HepG2 (cell line): ENCODE results near the gene MNX1. TPM values are rescaled to one million over a fixed set of nuclear protein-coding genes. Genes with fewer than 3 reads are reported as not detected.

Source experiments
- ATF7-NPFF ChIP-seq: sonication (generic); formaldehyde crosslinking; IDR thresholded peaks from 2 replicates; pipeline ENCODE4 v1.8.1; 2023; ENCODE audit warnings: mild to moderate bottlenecking, low read depth, missing genetic modification reagents, moderate library complexity
- BRD4 ChIP-seq: sonication (generic); formaldehyde crosslinking; IDR thresholded peaks from 2 replicates; pipeline ENCODE4 v1.4.0; 2020; ENCODE audit warnings: missing genetic modification reagents
- FOXA1 ChIP-seq, 2 experiments: fragments of 450-650 bp in 1 of 2; sonication (generic) in 1 of 2; formaldehyde crosslinking in 1 of 2; IDR thresholded peaks; 2 replicates each; pipeline versions ENCODE4 v1.4.0 to v1.6.1; 2016 to 2020; ENCODE audit warnings: missing genetic modification reagents in 1 of 2
- GLMP ChIP-seq: sonication (generic); formaldehyde crosslinking; IDR thresholded peaks from 2 replicates; pipeline ENCODE4 v1.9.0; 2021; ENCODE audit warnings: missing genetic modification reagents, mild to moderate bottlenecking, borderline replicate concordance
- GTF3A ChIP-seq: sonication (generic); formaldehyde crosslinking; conservative IDR thresholded peaks from 2 replicates; pipeline ENCODE4 v1.4.0; 2020; ENCODE audit warnings: mild to moderate bottlenecking, missing genetic modification reagents
- HOXD1 ChIP-seq: sonication (generic); formaldehyde crosslinking; IDR thresholded peaks from 2 replicates; pipeline ENCODE4 v1.5.0; 2020; ENCODE audit warnings: missing genetic modification reagents
- JUN ChIP-seq: sonication (generic); formaldehyde crosslinking; IDR thresholded peaks from 2 replicates; pipeline ENCODE4 v1.4.0; 2020; ENCODE audit warnings: mild to moderate bottlenecking, missing genetic modification reagents
- KDM2A ChIP-seq: sonication (generic); formaldehyde crosslinking; IDR thresholded peaks from 2 replicates; pipeline ENCODE4 v1.4.0; 2020; ENCODE audit warnings: low read depth, missing genetic modification reagents, borderline replicate concordance
- KLF16 ChIP-seq, 2 experiments: sonication (generic) in 1 of 2; formaldehyde crosslinking in 1 of 2; IDR thresholded peaks; 2 replicates each; pipeline versions ENCODE4 v1.6.1 to v1.8.0; 2016 to 2023; ENCODE audit warnings: missing genetic modification reagents in 2 of 2, missing compliant biosample characterization in 1 of 2
- MIER3 ChIP-seq: IDR thresholded peaks from 2 replicates; pipeline ENCODE4 v1.6.1; 2016; ENCODE audit warnings: missing compliant biosample characterization, borderline replicate concordance
- MLLT10 ChIP-seq: sonication (generic); formaldehyde crosslinking; IDR thresholded peaks from 2 replicates; pipeline ENCODE4 v1.4.0; 2020; ENCODE audit warnings: missing genetic modification reagents
- NR2C2 ChIP-seq: sonication (generic); formaldehyde crosslinking; IDR thresholded peaks from 2 replicates; pipeline ENCODE4 v1.4.0; 2020; ENCODE audit warnings: missing genetic modification reagents, mild to moderate bottlenecking, moderate library complexity, borderline replicate concordance
- RFXANK ChIP-seq: IDR thresholded peaks from 2 replicates; pipeline ENCODE4 v1.6.1; 2016
- SRY ChIP-seq: sonication (generic); formaldehyde crosslinking; IDR thresholded peaks from 2 replicates; pipeline ENCODE4 v1.8.0; 2022; ENCODE audit warnings: mild to moderate bottlenecking, missing genetic modification reagents
- ZC3H13 ChIP-seq: sonication (generic); formaldehyde crosslinking; IDR thresholded peaks from 2 replicates; pipeline ENCODE4 v1.8.1; 2023; ENCODE audit warnings: mild to moderate bottlenecking, missing genetic modification reagents, moderate library complexity
- ZKSCAN5 ChIP-seq: sonication (generic); formaldehyde crosslinking; IDR thresholded peaks from 2 replicates; pipeline ENCODE4 v1.5.1; 2020; ENCODE audit warnings: mild to moderate bottlenecking, missing genetic modification reagents
- ZMYM3 ChIP-seq: sonication (generic); formaldehyde crosslinking; IDR thresholded peaks from 2 replicates; pipeline ENCODE4 v1.5.1; 2020; ENCODE audit warnings: mild to moderate bottlenecking, missing genetic modification reagents
- ZNF251 ChIP-seq: sonication (generic); formaldehyde crosslinking; IDR thresholded peaks from 2 replicates; pipeline ENCODE4 v1.9.0; 2021; ENCODE audit warnings: mild to moderate bottlenecking, missing genetic modification reagents
- ZNF3 ChIP-seq: IDR thresholded peaks from 2 replicates; pipeline ENCODE4 v1.7.0; 2017; ENCODE audit warnings: inconsistent platforms
- ZNF350 ChIP-seq: sonication (generic); formaldehyde crosslinking; IDR thresholded peaks from 2 replicates; pipeline ENCODE4 v1.4.0; 2020; ENCODE audit warnings: mild to moderate bottlenecking, low read depth, missing genetic modification reagents, borderline replicate concordance
- ZNF362 ChIP-seq: sonication (generic); formaldehyde crosslinking; IDR thresholded peaks from 2 replicates; pipeline ENCODE4 v1.4.0; 2020; ENCODE audit warnings: missing genetic modification reagents, mild to moderate bottlenecking, borderline replicate concordance
- ZNF709 ChIP-seq: sonication (generic); formaldehyde crosslinking; IDR thresholded peaks from 2 replicates; pipeline ENCODE4 v1.5.0; 2020; ENCODE audit warnings: mild to moderate bottlenecking, missing genetic modification reagents
- polyA plus RNA-seq, 8 experiments: library from polyadenylated mRNA; depleted of rRNA in 3 of 8; stranded (reverse) in 7 of 8; unstranded in 1 of 8; fragments of >200 nt; fragmentation: Illumina TruSeq in 4 of 8; extraction: Trizol in 4 of 8; gene quantifications; 2 replicates each; pipeline versions ENCODE4 v1.2.1 to v1.2.3, GENCODE V29; 2011 to 2016; ENCODE audit warnings: low read depth in 4 of 8, missing spikeins in 1 of 8, mixed read lengths in 1 of 8; ENCODE audit not compliant: insufficient read depth in 1 of 8
- total RNA-seq, 5 experiments: library from RNA; depleted of rRNA; stranded (reverse); fragments of >200 nt; fragmentation: Illumina TruSeq; extraction: Trizol; gene quantifications; 2 replicates each; pipeline ENCODE4 v1.2.3, GENCODE V29; 2016; ENCODE audit warnings: low read depth in 1 of 5
- TF ChIP-seq, protein P1 (sequence below): sonication (generic); formaldehyde crosslinking; IDR thresholded peaks from 2 replicates; pipeline ENCODE4 v1.5.0; 2020; ENCODE audit warnings: mild to moderate bottlenecking, missing genetic modification reagents, borderline replicate concordance
- TF ChIP-seq, protein P2 (sequence below): sonication (generic); formaldehyde crosslinking; IDR thresholded peaks from 2 replicates; pipeline ENCODE4 v1.8.0; 2022; ENCODE audit warnings: low read depth, missing genetic modification reagents

MNX1 gene
- total and polyA plus RNA-seq, 2 of the 13 experiments (the other 11 are each of a cell fraction or from before 2014, with no cell fraction given): 0.94 to 6.1 TPM

DNA sequence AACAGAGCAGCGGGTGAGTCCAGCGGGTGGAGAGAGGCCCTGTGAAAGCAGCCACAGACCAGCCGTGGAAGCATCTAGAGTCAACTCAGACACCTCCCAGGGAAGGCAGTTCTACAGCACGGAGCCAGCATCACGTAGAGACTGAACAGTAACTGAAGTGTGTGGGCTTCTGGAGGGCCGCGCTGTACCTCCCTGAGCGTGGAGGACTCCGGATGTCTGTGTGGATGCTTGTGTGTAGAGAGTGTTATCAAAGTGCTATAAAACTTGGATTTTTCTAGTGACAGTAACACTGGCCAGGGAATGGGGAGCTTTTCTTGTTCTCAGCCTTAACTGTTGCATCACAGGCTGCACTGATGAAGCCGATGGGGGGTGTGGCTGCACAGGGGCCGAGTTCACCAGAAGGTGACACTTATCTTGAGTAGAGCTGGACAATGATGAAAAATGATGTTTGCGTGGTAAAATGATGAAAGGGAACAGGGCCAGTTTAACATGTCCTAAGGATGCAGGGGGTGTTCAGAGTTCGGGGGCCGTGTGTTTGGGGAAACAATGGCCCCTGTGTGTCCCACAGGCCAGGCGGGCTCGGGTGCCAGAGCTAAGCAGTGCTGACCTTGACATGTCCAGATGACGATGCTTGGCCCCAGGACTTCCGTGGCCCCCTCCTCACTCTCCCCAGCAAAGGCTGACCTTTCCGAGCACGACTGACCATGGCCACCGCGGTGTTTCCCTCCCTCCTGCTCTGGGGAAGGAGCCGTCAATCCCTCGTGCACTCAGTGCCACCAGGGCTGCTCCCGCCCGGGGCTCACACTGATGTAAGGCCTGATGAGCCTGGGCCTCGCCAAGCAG, 21.9 kb downstream of the MNX1 start (continued):
- TF ChIP-seq, protein P1, sequence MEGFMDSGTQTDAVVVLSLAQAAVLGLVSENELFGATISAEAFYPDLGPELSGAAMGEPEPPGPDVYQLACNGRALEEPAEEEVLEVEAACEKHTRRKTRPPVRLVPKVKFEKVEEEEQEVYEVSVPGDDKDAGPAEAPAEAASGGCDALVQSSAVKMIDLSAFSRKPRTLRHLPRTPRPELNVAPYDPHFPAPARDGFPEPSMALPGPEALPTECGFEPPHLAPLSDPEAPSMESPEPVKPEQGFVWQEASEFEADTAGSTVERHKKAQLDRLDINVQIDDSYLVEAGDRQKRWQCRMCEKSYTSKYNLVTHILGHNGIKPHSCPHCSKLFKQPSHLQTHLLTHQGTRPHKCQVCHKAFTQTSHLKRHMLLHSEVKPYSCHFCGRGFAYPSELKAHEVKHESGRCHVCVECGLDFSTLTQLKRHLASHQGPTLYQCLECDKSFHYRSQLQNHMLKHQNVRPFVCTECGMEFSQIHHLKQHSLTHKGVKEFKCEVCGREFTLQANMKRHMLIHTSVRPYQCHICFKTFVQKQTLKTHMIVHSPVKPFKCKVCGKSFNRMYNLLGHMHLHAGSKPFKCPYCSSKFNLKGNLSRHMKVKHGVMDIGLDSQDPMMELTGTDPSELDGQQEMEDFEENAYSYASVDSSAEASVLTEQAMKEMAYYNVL: no peak
- peak; percentile 54; the same call in 1 of the 2 replicates for TF ChIP-seq ZC3H13 (CRISPR knock-in tag)
- no peak for TF ChIP-seq ZKSCAN5
- TF ChIP-seq ATF7-NPFF (CRISPR knock-in tag): no peak
- TF ChIP-seq KDM2A (CRISPR knock-in tag): peak; percentile 65; the same call in 1 of the 2 replicates
- no peak for TF ChIP-seq GLMP (CRISPR knock-in tag)
- TF ChIP-seq BRD4: no peak
- TF ChIP-seq FOXA1 (IDR thresholded peaks at IDR 0.05): no peak
- TF ChIP-seq FOXA1 (CRISPR knock-in tag; IDR thresholded peaks at IDR 0.05): peak; percentile 72
- peak in 1 of 2 experiments; percentile 64; a peak in 2 of 4 replicates for TF ChIP-seq KLF16 (CRISPR knock-in tag; IDR thresholded peaks at IDR 0.05)
- TF ChIP-seq ZNF3: no peak; the same call in 1 of the 2 replicates
- TF ChIP-seq MLLT10 (CRISPR knock-in tag): no peak
- TF ChIP-seq HOXD1 (CRISPR knock-in tag): peak; percentile 99
- TF ChIP-seq ZNF362 (CRISPR knock-in tag): peak; percentile 66; the same call in 1 of the 2 replicates
- no peak for TF ChIP-seq RFXANK (CRISPR knock-in tag)
- TF ChIP-seq, protein P2, sequence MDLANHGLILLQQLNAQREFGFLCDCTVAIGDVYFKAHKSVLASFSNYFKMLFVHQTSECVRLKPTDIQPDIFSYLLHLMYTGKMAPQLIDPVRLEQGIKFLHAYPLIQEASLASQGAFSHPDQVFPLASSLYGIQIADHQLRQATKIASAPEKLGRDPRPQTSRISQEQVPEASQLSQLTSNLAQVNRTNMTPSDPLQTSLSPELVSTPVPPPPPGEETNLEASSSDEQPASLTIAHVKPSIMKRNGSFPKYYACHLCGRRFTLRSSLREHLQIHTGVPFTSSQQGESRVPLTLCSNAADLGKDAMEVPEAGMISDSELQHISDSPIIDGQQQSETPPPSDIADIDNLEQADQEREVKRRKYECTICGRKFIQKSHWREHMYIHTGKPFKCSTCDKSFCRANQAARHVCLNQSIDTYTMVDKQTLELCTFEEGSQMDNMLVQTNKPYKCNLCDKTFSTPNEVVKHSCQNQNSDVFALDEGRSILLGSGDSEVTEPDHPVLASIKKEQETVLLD (CRISPR knock-in tag): no peak
- TF ChIP-seq MIER3 (CRISPR knock-in tag): no peak; the same call in 1 of the 2 replicates
- no peak for TF ChIP-seq GTF3A
- 0 out of 2 replicates have a peak, but pooled peaks have one; percentile 39 for TF ChIP-seq JUN (CRISPR knock-in tag)
- TF ChIP-seq ZNF251: no peak
- TF ChIP-seq SRY (CRISPR knock-in tag): no peak
- TF ChIP-seq ZMYM3 (CRISPR knock-in tag): no peak; the same call in 1 of the 2 replicates
- TF ChIP-seq NR2C2 (CRISPR knock-in tag): peak; percentile 88
- peak; percentile 63; the same call in 1 of the 2 replicates for TF ChIP-seq ZNF350 (CRISPR knock-in tag)
- no peak for TF ChIP-seq ZNF709 (CRISPR knock-in tag)
